GM19468 (cell line): Measurements from ENCODE around the gene CEP135.
"Not testable (repeated sequence)": the region's sequence is repeated elsewhere in the genome, so short reads cannot be mapped to it uniquely, and the experiment has no call there.

Source experiments
- ATAC-seq: cut with Tn5 transposase; IDR thresholded peaks from one replicate; pipeline ENCODE4 v1.9.1; 2021; ENCODE audit warnings: mild to moderate bottlenecking, moderate library complexity, moderate number of reproducible peaks; ENCODE audit not compliant: unreplicated experiment; ENCODE audit errors: extremely low read depth

CEP135 gene

DNA sequence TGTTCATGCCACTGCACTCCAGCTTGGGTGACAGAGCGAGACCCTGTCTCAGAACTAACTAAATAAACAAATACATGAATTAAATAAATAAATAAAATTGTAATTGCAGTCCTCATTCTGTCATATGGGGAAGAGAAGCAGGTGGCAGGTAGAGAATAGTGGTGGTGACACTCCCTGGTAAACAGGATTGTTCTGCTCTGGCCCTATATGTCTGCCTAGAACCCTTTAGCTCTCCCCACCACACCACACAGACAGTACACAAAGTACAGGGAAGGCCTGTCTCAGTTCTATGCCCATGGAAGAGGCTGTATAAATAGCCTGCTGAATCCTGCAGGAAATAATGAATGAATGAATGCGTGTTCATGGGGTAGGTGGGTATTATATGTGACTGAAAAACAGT, 117.7 kb downstream of the CEP135 start:
- no peak for ATAC-seq

DNA sequence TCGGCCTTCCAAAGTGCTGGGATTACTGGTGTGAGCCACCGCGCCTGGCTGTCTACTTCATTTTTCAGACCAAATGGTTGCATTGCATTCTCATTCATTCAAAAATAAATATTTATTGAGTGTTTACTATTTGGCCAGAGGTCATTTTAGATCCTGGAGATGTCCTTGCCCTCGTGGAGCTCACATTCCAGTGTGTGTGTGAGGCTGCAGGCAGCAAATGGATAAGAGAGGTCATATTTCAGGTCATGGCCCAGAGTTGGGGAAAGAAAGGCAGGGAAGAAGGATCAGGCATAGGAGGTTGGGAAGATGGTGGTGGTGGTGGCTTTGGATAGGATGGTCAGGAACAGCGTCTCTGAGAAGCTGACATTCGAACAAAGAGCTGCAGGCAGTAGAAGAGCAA, 119.1 kb downstream of the CEP135 start:
- no peak for ATAC-seq

DNA sequence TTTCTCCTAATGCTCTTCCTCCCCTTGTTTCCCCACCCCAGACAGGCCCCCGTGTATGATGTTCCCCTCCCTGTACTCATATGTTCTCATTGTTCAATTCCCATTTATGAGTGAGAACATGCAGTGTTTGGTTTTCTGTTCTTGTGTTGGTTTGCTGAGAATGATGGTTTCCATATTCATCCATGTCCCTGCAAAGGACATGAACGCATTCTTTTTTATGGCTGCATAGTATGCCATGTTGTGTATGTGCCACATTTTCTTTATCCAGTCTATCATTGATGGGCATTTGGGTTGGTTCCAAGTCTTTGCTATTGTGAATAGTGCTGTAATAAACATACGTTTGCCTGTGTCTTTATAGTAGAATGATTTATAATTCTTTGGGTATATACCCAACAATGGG, 124.0 kb downstream of the CEP135 start:
- not testable (repeated sequence) for ATAC-seq

DNA sequence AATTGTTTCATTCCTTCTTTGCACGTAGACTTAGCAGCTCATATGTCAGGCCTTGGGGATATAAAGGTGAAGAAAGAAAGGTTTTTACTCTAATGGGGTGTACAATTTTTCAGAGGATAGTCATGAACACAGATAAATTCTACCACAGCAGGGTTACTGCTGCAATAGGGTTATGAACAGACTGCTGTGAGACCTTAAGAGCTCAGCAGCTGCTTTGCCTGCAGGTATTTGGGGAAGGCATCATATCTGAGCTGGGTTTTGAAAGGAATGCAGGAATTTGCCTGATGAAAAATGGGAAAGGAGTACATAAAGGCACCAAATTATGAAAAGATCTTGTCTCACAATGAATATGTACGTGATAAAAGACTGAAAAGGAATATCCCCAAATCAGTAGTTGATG, 128.9 kb downstream of the CEP135 start:
- ATAC-seq: no peak

DNA sequence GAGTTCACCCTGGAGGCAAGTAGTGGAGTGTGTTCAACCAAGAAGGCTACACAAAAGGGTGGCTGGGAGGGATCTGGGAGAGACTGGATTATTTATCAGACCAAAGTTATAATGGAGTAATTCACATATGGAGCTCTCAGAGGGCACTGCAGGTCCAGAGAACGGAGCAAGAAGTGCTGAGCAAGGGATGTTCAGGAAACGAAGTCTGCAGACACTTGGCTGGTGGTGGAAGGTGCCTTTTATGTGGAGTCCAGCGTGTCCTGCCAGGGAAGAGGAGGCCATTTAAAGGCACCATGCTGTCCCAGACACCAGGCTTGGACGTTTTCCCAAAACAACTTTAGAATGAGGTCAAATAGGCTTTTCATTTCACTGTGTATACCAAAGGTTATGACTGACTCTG, 130.1 kb downstream of the CEP135 start:
- ATAC-seq: no peak

DNA sequence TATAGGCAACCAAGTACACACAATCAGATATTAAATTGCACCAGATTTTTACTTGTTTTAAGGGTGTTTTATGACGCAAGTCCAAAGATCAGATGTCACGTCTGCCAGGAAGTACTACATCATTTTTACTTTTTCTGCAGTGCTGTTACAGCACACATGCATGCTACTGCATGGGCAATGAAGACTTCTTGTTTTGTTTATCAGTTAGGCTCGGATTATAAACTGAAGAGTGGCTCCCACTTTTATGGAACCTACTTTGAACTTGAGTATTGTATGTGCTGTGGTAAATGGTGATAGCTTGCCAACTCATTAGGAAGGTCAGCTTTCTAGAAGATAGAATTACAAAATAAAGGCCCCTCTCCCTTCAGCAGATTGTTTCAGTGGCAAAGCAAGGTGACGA, 131.6 kb downstream of the CEP135 start:
- ATAC-seq: no peak

DNA sequence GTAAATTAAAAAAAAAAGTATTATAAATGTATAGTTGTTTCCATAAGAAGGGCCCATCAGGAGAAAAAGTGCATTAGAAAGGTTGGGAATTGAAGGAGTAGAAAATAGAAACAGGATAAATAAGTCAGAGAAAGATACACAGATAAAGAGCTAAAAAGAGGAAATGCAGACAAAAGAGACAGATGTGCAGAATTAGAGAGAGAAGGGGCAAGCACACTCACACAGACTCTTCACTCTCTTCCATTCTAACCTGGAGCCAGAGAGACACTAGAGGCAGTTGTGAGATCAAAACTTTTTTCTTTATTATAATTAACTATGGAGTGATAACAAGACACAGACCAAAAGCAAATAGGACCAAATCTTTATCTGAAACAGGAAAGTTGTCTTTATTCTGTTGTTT, 134.1 kb downstream of the CEP135 start:
- ATAC-seq: no peak
